ENCODE data around the gene KRT5. TPM values are rescaled to one million over a fixed set of nuclear protein-coding genes. Genes with fewer than 3 reads are reported as not detected.
A peak's percentile ranks its signal among the peaks of the same experiment; 100 is the strongest.
"Not testable (repeated sequence)": the region's sequence is repeated elsewhere in the genome, so short reads cannot be mapped to it uniquely, and the experiment has no call there.

KRT5 gene
- total RNA-seq, 1 experiment from 2014 or later: not detected

DNA sequence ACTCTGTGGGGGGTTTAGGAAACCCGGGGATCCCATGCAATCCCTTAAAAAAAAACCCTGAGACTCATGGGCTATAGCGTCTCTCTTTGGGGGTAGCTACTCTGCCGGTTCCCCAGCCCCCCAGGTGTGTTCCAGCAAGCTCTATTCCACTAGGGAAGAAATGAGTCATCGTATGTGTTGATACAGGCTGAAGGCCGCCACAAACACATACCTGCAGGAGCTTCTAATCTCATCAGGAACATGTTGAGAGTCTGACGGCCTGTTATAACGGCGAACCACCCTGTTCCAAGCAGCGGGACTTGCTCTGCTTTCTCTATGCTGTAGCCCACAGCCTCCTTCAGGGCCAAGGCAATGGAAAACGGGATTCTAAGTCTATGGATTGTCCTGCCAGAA is 977 bp upstream of the KRT5 start:
- DNase-seq (ENCODE audit: low spot score): peak; percentile 71

DNA sequence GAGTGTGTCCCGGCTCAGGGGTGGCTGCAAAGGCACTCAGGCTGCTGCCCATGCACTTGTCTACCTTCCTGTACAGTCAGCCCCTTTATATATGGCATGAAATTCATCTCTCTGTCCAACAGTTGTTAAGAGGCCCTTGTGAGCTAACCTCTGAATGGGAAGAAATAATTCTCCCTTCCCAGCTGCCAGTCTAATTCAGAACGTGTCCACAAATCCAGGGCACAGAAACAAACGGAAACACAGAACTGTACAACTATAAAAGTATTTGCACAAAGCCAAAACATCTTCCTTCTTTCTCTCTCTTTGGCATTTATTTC is 849 bp downstream of the KRT5 start:
- DNase-seq (ENCODE audit: low spot score): no peak

DNA sequence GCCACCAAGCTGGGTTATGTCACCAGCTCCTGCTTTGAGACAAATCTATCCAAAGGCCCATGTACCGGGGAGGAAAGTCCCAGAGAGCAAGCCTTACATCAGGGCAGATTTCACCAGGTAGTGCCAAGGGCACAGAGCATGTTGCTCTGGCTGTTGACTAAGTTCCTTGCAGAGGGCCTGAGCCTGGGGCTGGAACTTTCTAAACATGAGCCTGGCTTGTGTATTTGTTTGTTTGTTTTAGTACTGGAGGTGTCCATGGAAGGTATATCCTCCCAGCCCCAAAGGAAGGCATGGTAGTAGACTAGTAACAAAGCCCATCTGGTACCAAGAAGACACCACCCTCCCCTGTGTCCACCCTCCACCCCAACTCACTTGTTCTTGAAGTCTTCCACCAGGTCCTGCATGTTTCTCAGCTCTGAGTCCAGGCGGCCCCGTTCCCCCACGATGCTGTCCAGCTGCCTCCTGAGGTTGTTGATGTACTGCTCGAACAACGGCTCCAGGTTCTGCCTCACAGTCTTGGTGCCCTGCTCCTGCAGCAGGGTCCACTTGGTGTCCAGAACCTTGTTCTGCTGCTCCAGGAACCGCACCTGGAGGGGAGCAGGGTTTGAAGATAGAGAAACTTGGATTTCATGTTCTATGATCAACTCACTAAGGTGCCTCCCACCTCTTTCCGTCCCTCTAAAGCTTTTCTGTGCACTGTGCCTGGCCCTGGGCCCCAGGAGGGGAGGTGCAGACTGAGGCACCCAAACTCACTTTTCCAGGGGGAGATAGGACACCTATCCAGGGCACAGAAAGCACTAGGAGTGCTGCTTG is 1.4 kb downstream of the KRT5 start:
- no peak for DNase-seq (ENCODE audit: low spot score)

DNA sequence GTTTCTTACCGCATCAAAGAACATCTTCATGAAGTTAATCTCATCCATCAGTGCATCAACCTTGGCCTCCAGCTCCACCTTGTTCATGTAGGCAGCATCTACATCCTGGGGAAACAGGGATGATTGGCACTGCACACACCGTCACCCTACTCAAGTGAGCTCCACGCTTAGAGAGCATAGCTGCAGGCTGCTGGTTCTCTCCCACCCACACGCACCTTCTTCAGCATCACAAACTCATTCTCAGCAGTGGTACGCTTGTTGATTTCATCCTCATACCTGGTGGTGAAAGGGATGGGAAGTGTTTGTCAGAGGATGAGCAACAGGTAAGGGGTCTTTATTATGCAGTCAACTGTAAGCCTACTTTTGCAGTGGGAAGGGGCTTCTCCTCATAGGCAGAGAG is 2.3 kb downstream of the KRT5 start:
- DNase-seq (ENCODE audit: low spot score): no peak

DNA sequence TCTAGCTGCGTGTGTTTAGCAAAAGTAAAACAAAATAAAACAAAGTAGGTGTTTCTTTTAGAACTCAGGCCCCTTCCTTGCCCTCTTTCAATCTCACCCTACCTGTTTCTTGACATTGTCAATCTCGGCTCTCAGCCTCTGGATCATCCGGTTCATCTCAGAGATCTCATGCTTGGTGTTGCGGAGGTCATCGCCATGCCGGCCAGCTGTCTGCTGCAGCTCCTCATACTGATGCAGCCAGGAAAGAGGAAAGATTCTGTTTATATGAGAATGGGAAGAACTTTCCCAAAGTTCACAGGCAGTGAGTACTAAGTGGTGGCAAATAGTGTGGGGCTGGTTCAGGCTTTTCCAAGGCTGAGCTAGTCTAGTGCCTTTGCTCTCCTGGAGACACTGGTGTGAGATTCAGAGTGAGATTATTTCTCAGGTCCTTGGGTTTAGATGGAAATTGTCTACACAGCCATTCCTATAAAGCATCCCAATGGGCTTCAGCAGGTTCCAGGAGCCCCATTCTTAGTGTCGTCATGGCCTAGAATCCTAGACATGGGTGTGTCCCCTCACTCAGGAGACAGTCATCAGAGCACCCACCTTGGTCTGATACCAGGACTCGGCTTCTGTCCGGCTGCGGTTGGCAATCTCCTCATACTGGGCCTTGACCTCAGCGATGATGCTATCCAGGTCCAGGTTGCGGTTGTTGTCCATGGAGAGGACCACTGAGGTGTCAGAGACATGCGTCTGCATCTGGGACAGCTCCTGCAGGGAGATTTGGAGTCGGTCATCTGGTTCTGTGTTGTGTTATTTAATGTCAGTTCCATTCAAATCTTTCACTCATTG is 3.0 kb downstream of the KRT5 start:
- no peak for DNase-seq (ENCODE audit: low spot score)

DNA sequence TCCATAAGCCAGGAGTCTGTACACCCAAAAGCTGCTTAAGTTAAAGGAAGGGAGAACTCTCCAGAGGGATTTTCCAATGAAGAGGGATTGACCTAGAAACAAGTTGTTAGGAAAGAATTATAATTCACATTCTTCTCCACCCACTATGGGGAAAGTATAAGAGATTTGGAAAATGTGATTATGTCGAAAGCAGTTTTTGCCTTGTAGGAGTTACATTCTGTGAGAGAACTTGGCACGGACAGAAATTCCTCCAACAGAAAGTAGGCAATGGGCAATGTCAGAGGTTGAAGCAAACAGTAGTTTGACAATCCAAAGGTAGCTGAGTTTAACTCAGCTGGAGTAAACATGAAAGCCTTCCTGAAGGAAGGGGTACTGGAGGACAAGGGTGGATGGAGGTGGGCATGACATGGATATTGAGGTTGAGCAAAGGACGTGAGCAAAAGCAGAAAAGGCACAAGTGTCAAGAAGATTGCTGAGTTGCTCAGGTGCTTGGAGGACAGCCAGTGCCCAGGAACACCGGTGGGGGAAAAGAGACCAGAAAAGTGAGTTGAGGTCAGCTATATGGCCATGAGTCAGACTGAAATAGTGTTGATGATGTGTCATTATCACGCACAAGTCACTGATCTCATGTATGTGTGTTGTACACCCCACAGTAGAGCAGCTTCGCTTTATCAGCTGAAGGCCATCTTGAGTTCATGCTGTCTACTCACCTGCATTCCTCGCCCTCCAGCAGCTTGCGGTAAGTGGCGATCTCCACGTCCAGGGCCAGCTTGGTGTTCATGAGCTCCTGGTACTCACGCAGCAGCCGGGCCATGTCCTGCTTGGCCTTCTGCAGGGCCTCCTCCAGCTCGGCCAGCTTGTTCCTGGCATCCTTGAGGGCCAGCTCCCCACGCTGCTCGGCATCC is 4.0 kb downstream of the KRT5 start:
- DNase-seq (ENCODE audit: low spot score): no peak

DNA sequence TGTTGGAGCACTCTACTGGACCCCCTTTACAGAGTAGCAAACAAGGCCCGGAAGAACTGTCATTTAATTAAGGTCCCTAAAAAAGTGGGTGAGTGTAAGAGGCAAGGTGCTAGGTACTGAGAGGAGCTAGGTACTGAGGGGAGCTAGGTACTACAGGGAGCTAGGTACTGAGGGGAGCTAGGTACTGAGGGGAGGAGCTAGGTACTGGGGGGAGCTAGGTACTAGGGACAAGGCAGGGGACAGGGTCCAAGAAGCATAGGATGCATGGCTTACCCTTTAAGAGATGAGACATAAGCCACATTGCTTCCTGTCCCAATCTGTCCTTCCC is 4.9 kb downstream of the KRT5 start:
- DNase-seq (ENCODE audit: low spot score): no peak

DNA sequence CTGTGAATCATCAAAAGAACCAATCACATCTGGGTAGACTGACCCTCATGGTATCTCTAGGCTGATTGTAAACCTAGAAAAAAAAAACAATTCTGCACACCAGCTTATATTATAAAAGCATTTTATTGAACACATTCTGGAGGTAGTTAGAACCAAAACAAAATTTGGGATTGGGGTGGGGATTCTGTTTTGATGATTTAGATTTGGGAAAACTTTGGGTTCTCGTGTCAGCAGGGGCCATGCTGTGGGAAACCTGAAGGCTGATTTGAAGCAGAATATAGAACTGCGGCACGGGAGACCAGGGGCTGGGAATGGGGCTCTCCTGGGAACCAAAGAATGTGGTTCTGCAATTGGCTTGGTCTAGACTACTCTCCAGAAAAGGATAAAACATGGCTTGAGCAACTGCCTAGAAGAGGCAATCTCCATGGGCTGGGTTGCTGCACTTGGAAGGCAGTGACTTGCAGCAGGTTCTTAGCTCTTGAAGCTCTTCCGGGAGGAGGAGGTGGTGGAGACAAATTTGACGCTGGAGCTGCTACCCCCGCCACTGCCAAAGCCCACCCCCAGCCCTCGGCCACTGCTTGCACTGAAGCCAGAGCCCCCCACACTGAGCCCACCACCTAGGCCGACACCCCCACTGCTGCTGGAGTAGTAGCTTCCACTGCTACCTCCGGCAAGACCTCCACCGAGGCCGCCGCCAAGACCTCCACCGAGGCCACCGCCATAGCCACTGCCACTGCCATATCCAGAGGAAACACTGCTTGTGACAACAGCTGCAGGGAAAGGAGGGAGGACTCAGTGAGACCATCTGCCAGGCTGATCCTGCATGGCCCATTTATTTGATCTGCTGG is 5.5 kb downstream of the KRT5 start:
- DNase-seq (ENCODE audit: low spot score): no peak

DNA sequence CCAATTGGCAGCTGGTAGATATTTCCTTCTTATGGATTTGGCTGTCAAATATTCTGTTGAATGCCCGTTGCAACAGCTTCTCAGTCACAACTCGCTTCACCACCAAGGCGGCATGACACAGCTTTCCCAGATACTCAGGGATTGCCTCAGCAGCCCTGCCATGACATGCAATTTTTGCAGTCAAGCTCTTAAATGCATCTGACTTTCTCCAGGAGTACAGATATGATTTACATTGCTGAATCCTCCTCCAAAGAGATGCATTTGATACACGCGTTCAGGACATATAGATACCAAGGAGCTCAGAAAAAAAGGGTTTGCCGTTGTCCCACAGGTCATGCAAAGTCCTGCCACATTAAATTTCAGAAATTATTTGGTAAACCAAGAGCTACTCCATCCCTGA is 6.5 kb downstream of the KRT5 start:
- no peak for DNase-seq (ENCODE audit: low spot score)

DNA sequence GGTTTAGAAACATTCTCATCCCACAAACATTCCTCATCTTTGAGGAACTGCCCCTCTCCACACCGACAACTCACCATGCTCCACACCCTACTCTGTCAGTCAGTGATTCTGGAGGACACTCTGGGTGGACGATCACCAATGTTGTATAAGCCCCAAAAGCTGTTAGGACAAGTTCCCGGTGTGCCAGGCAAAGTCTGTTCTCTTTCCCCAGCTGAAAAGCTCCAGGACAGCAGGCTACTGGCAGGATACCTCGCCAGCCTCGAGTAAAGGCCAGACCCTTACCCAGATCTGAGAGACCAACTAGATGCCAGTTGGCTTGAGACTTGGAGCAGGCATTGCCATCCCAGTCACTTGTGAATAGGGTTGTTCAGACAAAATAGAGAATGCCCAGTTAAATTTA is 12.0 kb downstream of the KRT5 start:
- no peak for DNase-seq (ENCODE audit: low spot score)

DNA sequence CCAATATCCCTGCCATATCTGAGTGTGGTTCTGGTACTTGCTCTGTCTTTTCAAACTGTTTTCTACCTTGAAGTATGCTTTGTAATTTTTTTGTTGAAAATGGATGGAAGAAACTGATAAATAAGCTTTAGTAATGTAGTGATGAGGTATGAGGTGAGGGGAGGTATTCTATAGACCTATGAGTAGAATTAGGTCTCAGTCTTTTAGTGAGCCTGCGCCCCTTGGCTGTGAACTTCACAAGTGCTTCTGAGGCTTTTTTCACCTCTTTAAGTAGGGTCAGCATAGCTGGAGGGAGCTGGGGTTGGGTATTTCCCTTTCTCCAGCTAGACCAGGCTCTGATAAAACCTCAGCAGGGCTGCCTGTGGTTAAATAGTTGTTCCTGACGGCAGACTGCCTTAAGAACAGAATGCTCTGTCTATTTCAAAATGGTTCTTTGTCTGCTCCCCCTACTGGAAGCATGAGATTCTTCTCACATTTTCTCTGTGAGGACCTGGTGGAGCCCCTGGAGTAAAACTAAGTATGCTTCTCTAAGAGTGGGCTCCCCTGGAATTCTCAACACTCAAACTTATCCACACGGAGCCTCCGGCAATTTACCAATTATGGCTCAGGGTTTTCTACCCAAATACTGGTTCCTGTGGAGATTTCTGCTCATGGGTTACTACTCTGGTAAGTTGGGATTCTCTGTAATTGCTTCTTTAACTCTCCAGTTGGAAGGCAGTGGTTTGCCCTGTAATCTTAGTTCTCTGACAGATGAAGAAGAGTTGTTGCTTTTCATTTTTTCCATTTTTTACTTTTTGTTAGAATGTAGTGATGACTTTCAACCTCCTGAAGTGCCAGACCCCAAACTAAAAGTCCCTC is 13.1 kb downstream of the KRT5 start:
- DNase-seq (ENCODE audit: low spot score): peak; percentile 41

DNA sequence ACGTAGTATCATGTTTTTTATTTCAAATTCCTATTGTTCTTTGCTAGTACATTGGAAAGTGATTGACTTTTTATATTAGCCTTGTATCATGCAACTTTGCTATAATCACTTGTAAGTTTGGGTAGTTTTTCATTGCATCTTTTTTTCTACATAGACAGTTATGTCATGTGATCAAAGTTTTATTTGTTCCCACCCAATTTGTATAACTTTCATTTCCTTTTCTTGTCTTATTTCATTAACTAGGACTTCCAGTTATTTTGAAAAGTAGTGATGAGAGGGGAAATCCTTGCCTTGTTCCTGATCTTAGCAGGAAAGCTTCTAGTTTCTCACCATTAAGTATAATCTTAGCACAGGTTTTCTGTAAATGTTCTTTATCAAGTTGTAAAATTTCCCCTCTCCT is 17.3 kb downstream of the KRT5 start:
- no peak for DNase-seq (ENCODE audit: low spot score)

DNA sequence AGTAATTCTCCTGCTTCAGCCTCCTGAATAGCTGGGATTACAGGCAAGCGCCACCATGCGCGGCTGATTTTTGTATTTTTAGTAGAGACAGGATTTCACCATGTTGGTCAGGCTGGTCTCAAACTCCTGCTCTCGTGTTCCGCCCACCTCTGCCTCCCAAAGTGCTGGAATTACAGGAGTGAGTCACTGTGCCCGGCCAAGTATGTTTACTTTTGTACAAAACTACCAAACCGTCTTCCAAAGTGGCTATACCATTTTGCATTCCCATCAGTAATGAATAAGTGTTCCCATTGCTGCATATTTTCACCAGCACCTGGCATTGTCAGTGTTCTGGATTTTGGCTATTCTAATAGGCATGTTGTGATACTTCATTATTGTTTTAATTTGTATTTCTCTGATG is 18.7 kb downstream of the KRT5 start:
- no peak for DNase-seq (ENCODE audit: low spot score)

DNA sequence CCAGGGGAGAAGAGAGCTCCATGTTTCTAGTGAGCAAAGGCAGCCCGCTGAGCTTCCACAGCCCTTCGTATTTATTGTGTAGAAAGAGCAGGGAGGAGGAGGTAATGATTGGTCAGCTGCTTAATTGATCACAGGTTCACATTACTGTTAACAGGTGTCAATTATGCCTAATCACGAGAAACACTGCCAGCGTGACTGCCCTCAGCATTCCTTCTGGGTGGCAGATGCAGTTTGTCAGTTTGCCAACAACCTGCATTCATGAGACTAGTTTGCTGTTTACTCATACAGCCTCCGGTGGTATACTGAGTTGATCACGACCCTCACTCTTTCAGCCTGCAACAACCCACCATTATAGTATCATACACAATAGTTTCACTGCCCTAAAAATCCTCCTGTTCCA is 19.6 kb downstream of the KRT5 start:
- not testable (repeated sequence) for DNase-seq (ENCODE audit: low spot score)

DNA sequence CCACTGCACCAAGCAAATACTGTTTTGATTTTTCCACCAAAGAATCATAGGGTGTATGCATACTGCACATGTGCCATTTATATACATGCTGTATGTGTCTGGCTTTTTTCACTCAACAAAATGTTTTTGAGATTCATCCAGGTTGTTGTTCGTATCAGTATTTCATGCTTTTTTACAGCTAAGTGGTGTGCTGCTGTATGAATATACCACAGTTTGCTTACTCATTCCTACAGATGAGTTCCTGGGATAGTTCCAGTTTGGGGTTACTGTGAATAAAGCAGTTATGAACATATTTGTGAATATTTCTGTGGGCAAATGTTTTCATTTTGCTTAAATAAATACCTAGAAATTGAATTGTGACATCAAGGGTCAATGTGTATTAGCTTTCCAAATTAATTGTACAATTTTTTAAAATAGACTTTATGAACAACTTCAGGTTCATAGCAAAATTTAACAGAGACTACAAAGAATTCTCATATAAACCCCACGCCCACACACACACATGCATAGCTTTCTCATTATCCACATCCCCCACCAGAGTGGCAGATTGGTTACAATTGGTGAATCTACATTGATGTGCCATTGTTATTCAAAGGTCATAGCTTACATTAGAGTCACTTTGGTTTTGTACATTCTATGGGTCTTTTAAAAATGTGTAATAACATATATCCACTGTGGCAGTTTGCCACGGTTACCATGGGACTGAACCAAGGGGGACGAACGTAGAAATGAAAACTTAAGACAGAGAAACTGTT is 20.2 kb downstream of the KRT5 start:
- DNase-seq (ENCODE audit: low spot score): no peak

DNA sequence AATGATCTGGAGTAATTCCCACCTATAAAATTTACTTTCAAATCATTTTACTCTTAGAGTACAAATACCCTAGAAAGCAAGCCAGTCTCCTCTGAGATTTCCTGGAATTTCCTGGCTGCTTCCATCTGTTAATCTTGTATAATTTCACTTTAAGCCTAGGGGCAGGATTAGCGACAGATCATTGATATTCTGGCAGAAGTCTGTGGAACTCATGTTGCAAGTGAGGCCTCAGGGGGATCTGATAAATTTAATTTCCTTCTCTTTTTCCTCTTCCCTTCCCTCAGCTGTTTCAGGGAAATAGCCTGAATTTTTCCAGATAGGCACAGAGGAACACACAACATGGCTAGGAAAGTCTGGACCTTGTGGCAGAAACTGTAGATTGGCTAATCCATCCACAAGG is 21.2 kb downstream of the KRT5 start:
- no peak for DNase-seq (ENCODE audit: low spot score)

DNA sequence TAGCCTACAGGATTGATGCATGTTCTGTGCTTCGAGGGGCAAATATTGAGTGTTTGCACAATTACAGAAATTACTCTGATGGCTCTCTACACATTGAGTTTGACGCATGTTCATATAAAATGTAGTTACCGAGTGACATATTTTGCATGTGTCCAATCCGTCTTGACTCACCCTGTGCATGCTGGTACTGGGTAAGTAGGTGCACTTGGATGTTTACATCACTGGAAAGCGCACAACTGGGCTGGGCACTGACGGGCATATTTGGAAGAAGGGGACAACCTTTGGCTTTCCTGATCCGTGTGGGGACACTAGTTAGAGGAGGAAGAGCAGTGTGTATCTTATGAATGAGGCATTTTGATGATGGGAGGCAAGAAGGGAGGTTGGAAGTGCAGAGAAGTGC is 22.2 kb downstream of the KRT5 start:
- no peak for DNase-seq (ENCODE audit: low spot score)

DNA sequence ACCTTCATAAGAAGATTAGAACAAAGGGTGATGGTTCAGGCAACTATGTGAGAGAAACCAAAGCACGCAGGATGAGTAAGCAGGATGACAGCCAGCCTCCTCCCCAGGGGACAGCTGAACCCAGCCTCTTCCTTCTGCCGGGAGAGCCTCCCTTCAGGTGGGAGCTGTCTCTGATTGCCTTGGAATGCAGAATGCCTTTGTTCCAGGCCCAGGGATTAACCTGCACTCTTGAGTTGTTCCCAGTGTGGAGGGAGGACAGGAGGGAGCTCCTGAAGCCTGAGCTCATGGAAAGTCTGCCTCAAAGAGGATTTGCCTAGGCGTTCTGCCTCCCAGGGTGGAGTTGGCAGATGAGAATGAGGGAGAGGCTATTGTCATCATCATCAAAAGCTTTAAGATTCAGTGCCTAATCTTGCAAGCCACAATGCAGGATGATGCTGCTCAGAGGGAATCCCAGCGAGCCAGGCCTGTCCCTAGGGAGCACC is 23.6 kb downstream of the KRT5 start:
- DNase-seq (ENCODE audit: low spot score): no peak

DNA sequence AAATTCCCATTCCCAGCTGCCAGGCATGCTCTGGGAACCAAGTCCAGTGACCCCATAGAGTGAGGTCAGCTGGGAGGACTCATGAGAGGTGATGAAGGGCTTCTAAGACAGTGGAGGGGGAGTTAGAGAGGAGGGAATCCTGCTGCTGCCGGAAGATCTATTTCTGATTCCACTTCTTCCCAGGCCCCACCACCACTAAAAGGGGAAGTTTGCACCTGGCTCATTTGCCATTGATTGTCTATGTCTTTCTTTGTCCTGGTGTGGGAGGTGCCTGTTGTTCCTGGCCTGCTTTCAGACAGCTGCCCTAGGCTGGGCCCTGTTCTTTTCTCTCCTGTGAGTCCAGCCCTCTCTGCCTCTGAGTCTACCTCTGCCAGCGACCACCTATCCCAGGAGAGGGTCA is 24.1 kb downstream of the KRT5 start:
- no peak for DNase-seq (ENCODE audit: low spot score)

DNA sequence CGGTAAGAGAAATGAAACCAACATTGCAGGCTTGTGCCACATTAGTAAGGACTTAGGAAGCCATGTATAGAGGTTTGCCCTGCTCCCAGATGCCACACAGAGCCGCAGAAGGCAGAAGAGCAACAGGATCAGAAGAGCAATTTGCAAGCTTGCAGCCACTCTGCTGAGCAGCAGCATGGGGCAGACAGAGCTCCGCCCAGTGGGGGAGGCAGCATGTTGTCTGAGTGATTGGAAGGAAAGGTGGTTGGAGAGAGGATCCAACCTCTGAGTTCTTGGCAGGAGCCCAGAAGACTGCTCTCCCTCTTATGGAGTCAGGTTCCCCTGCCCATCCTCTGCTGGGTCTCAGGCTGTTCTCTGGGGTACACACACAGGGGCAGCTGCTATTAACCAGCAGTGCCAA is 24.8 kb downstream of the KRT5 start:
- peak; percentile 36 for DNase-seq (ENCODE audit: low spot score)
